ENCODE results near the gene PRCC.

DNA sequence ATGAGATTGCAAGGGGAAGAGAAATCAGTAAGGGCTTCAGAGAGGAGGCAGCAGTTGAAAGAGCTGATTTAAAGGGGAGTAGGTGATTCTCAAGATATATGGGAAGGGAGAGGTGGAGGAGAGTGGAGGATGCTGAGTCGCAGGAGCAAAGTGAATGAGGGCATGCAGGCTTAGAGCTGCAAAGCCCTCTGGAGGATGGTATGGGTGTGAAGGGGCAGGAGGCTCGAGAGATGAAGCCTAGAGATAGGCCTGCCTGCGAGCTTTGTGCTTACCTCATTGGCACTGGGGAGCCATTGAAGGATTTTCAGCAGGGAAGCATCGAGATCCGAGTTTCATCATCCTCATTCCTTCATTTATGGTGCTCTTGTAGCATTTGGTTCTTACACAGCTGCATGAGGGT, 65.1 kb downstream of the PRCC start:
- no peak for TF ChIP-seq POLR2A (IDR thresholded peaks at IDR 0.05)
- TF ChIP-seq, protein P1, sequence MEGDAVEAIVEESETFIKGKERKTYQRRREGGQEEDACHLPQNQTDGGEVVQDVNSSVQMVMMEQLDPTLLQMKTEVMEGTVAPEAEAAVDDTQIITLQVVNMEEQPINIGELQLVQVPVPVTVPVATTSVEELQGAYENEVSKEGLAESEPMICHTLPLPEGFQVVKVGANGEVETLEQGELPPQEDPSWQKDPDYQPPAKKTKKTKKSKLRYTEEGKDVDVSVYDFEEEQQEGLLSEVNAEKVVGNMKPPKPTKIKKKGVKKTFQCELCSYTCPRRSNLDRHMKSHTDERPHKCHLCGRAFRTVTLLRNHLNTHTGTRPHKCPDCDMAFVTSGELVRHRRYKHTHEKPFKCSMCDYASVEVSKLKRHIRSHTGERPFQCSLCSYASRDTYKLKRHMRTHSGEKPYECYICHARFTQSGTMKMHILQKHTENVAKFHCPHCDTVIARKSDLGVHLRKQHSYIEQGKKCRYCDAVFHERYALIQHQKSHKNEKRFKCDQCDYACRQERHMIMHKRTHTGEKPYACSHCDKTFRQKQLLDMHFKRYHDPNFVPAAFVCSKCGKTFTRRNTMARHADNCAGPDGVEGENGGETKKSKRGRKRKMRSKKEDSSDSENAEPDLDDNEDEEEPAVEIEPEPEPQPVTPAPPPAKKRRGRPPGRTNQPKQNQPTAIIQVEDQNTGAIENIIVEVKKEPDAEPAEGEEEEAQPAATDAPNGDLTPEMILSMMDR (IDR thresholded peaks at IDR 0.05), result no peak
